ENCODE measurements around the gene PLCL1. TPM values are rescaled to one million over a fixed set of nuclear protein-coding genes. Genes with fewer than 3 reads are reported as not detected.

The PLCL1 gene
- total RNA-seq, 1 experiment from 2014 or later: not detected

GRCh38 chr2:197914778-197915177, 110.4 kb downstream of the PLCL1 start:
- in situ Hi-C loops (cut with HindIII; ENCODE audit: low sequenced_read_pairs): no loop called here
- DNase-seq (ENCODE audit: low spot score): no peak

- DNase-seq (ENCODE audit: low spot score): no peak
- in situ Hi-C loops (cut with HindIII; ENCODE audit: low sequenced_read_pairs): no loop called here
Measured at GRCh38 chr2:197915548-197916265, 111.3 kb downstream of the PLCL1 start.

GRCh38 chr2:197919487-197919886, 115.1 kb downstream of the PLCL1 start:
- in situ Hi-C loops (cut with HindIII; ENCODE audit: low sequenced_read_pairs): no loop called here
- no peak for DNase-seq (ENCODE audit: low spot score)

- DNase-seq (ENCODE audit: low spot score): no peak
- in situ Hi-C loops (cut with HindIII; ENCODE audit: low sequenced_read_pairs): no loop called here
Measured at GRCh38 chr2:197920088-197920487, 115.7 kb downstream of the PLCL1 start.

- in situ Hi-C loops (cut with HindIII; ENCODE audit: low sequenced_read_pairs): no loop called here
- DNase-seq (ENCODE audit: low spot score): no peak
Measured at GRCh38 chr2:197920592-197921201, 116.3 kb downstream of the PLCL1 start.

- in situ Hi-C loops (cut with HindIII; ENCODE audit: low sequenced_read_pairs): no loop called here
- DNase-seq (ENCODE audit: low spot score): no peak
Measured at GRCh38 chr2:197924483-197924882, 120.1 kb downstream of the PLCL1 start.

GRCh38 chr2:197925204-197925603, 120.8 kb downstream of the PLCL1 start:
- no peak for DNase-seq (ENCODE audit: low spot score)

GRCh38 chr2:197925976-197926375, 121.6 kb downstream of the PLCL1 start:
- in situ Hi-C loops (cut with HindIII; ENCODE audit: low sequenced_read_pairs): no loop called here
- no peak for DNase-seq (ENCODE audit: low spot score)

More at GRCh38 chr2:197925204-197925603, 120.8 kb downstream of the PLCL1 start:
- in situ Hi-C loops (cut with HindIII; ENCODE audit: low sequenced_read_pairs): no loop called here

GRCh38 chr2:197926673-197927072, 122.3 kb downstream of the PLCL1 start:
- no peak for DNase-seq (ENCODE audit: low spot score)
- in situ Hi-C loops (cut with HindIII; ENCODE audit: low sequenced_read_pairs): no loop called here

- DNase-seq (ENCODE audit: low spot score): no peak
- in situ Hi-C loops (cut with HindIII; ENCODE audit: low sequenced_read_pairs): no loop called here
Measured at GRCh38 chr2:197927994-197928393, 123.6 kb downstream of the PLCL1 start.

GRCh38 chr2:197929008-197929885, 124.9 kb downstream of the PLCL1 start:
- no peak for DNase-seq (ENCODE audit: low spot score)
- in situ Hi-C loops (cut with HindIII; ENCODE audit: low sequenced_read_pairs): no loop called here

- DNase-seq (ENCODE audit: low spot score): no peak
- in situ Hi-C loops (cut with HindIII; ENCODE audit: low sequenced_read_pairs): no loop called here
Measured at GRCh38 chr2:197929886-197930227, 125.5 kb downstream of the PLCL1 start.

- no peak for DNase-seq (ENCODE audit: low spot score)
- in situ Hi-C loops (cut with HindIII; ENCODE audit: low sequenced_read_pairs): no loop called here
Measured at GRCh38 chr2:197930570-197931278, 126.3 kb downstream of the PLCL1 start.

GRCh38 chr2:197931661-197932312, 127.4 kb downstream of the PLCL1 start:
- in situ Hi-C loops (cut with HindIII; ENCODE audit: low sequenced_read_pairs): no loop called here
- no peak for DNase-seq (ENCODE audit: low spot score)

GRCh38 chr2:197932374-197932773, 128.0 kb downstream of the PLCL1 start:
- DNase-seq (ENCODE audit: low spot score): no peak

GRCh38 chr2:197934261-197934933, 130.0 kb downstream of the PLCL1 start:
- no peak for DNase-seq (ENCODE audit: low spot score)
- in situ Hi-C loops (cut with HindIII; ENCODE audit: low sequenced_read_pairs): no loop called here

More at GRCh38 chr2:197932374-197932773, 128.0 kb downstream of the PLCL1 start:
- in situ Hi-C loops (cut with HindIII; ENCODE audit: low sequenced_read_pairs): no loop called here

GRCh38 chr2:197934934-197935289, 130.5 kb downstream of the PLCL1 start:
- in situ Hi-C loops (cut with HindIII; ENCODE audit: low sequenced_read_pairs): no loop called here
- no peak for DNase-seq (ENCODE audit: low spot score)

GRCh38 chr2:197937814-197938213, 133.4 kb downstream of the PLCL1 start:
- DNase-seq (ENCODE audit: low spot score): no peak
- in situ Hi-C loops (cut with HindIII; ENCODE audit: low sequenced_read_pairs): no loop called here

GRCh38 chr2:197938555-197938954, 134.2 kb downstream of the PLCL1 start:
- in situ Hi-C loops (cut with HindIII; ENCODE audit: low sequenced_read_pairs): no loop called here

More at GRCh38 chr2:197938555-197938954, 134.2 kb downstream of the PLCL1 start:
- no peak for DNase-seq (ENCODE audit: low spot score)
